ENCODE measurements around the gene RBM48. TPM values are rescaled to one million over a fixed set of nuclear protein-coding genes. Genes with fewer than 3 reads are reported as not detected.

The RBM48 gene
- total and polyA plus RNA-seq, 2 donors (not counting 3 experiments of a cell fraction or from before 2014, with no cell fraction given) = 9.8 to 12.0 TPM

- Histone ChIP-seq H3K4me1 (ENCODE audit: control insufficient read depth, extremely low read depth, insufficient read depth, low read length) (peaks cover 12% of the 10 kb centered on the region), H4K20me1 (replicated peaks; ENCODE audit: control insufficient read depth, extremely low read depth, insufficient read depth, low read length) (peaks cover 18% of the 10 kb centered on the region), H3K4me3 (replicated peaks in 1 of 3; ENCODE audit: insufficient read depth in 1 of 3, low read depth in 1 of 3, low read length in 3 of 3) (no peak overlapping the region), H3K27ac (ENCODE audit: insufficient read depth, low read depth, low read length) (no peak overlapping the region), H3K79me2 (ENCODE audit: control insufficient read depth, insufficient read depth, low read length) (peaks cover 79% of the 10 kb centered on the region), H3K4me2 (ENCODE audit: insufficient read depth, low read length) (no peak overlapping the region), H3K9ac (replicated peaks; ENCODE audit: extremely low read depth, insufficient read depth, low read length) (no peak overlapping the region), H2AFZ (ENCODE audit: low read depth, low read length) (no peak overlapping the region), H3K9me1 (replicated peaks; ENCODE audit: control insufficient read depth, extremely low read depth, insufficient read depth, low read length) (no peaks in the 10 kb centered on the region), H3K36me3 (ENCODE audit: control insufficient read depth in 2 of 2, extremely low read depth in 1 of 2, insufficient read depth in 2 of 2, low read length in 2 of 2) (peaks cover 0 to 2% of the 10 kb centered on the region in 2 experiments), H3K27me3 (ENCODE audit: control insufficient read depth in 2 of 2, insufficient read depth in 2 of 2, low read length in 2 of 2) (no peaks in the 10 kb centered on the region), H3K9me3 (replicated peaks; ENCODE audit: control insufficient read depth, insufficient read depth, low read length) (no peaks in the 10 kb centered on the region)
- POLR2A ChIA-PET = no interaction called here
- CTCF ChIA-PET = no interaction called here
- dilution Hi-C loops (cut with MboI; ENCODE audit: extremely low pct_ligation_motif_present, low sequenced_read_pairs) (no loop called here), intact Hi-C loops (cut with micrococcal nuclease) (no loop called here)
- no TSS peak for BruUV-seq (replicated peaks)
- TF ChIP-seq MAX (IDR thresholded peaks at IDR 0.05; ENCODE audit: insufficient read depth, insufficient read length) (no peak), GATA2 (IDR thresholded peaks at IDR 0.05; ENCODE audit: insufficient read depth, insufficient read length, low read depth, low read length) (no peak), EZH2 (IDR thresholded peaks at IDR 0.05; ENCODE audit: borderline replicate concordance, low read depth, low read length, severe bottlenecking) (no peak), JUN (IDR thresholded peaks at IDR 0.05; ENCODE audit: borderline replicate concordance, insufficient read depth, insufficient read length, low read depth) (no peak), MYC (IDR thresholded peaks at IDR 0.05; ENCODE audit: low read depth, low read length) (no peak), FOS (IDR thresholded peaks at IDR 0.05; ENCODE audit: borderline replicate concordance, insufficient read depth, low read length) (no peak), POLR2A (IDR thresholded peaks at IDR 0.05; ENCODE audit: low read depth, low read length) (no peak), POLR2AphosphoS5 (IDR thresholded peaks at IDR 0.05; ENCODE audit: insufficient read depth, low read depth, low read length) (no peak), CTCF (IDR thresholded peaks at IDR 0.05; ENCODE audit: extremely low read depth in 1 of 2, insufficient read depth in 1 of 2, low read depth in 1 of 2, low read length in 2 of 2) (no peak)
- no peak for DNase-seq (ENCODE audit: low read depth, low spot score)
- FAIRE-seq = no peak
These were observed 58.2 kb downstream of the RBM48 start for GRCh38 chr7:92586841-92587240.

Other genes starting within 250 kb of the RBM48 start
- 26.2 and 28.9 TPM in 2 replicates for gene GATAD1, start 81.3 kb upstream of the RBM48 start, total RNA-seq
- gene GATAD1, start 81.3 kb upstream of the RBM48 start, polyA plus RNA-seq = 11.0 and 13.7 TPM in 2 replicates
- gene ERVW-1, start 50.8 kb upstream of the RBM48 start, total RNA-seq = not detected in 2 replicates
- gene ERVW-1, start 50.8 kb upstream of the RBM48 start, polyA plus RNA-seq = not detected in 2 replicates
- 10.7 and 11.7 TPM in 2 replicates for gene PEX1, start 275 bp upstream of the RBM48 start, total RNA-seq
- gene PEX1, start 275 bp upstream of the RBM48 start, polyA plus RNA-seq = 6.6 and 8.4 TPM in 2 replicates
- gene FAM133B, start 61.6 kb downstream of the RBM48 start, total RNA-seq = 26.9 and 27.6 TPM in 2 replicates
- 6.6 and 9.1 TPM in 2 replicates for gene FAM133B, start 61.6 kb downstream of the RBM48 start, polyA plus RNA-seq